ENCODE data around the gene NDUFS7. TPM values are rescaled to one million over a fixed set of nuclear protein-coding genes. Genes with fewer than 3 reads are reported as not detected.

NDUFS7 gene
- polyA plus RNA-seq, 4 donors, result 82.0 to 350 (median 248) TPM

DNA sequence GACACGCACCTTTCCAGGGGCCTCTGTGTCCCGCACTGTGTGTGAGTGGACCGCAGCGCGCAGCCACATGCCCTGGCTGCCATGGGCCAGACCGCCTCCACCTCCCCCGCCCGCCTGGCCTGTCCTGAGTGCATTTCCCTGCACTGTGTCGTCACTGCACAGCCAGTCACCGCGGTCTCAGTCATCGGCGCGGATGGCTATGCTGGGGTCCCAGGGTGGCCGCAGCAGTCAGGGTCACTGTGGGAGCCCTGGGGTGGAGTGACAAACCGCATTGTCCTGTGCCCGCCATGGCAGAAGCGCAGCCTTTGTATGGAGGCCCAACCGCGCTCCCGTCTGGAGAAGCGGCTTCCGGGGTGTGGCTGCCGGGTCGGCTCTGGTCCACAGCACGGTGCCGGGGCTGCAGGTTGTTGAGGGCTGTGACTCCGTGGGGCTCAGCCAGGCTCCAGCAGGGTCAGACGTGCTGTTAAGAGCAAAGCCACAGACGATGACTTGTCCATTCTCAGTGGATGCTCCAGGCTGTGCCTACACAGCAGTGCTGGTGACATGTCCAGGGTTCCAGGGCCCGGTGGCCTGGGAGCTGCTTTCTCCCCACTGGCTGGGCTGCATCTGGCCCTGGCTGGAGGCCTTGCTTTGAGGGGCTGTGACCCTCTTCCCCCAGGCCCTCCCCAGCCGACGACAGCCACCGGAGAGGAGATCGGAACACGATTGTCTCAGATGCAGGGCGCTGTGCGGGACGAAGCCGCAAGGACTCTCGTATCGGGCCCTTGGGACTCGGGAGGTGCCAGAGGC lies 6.3 kb upstream of the NDUFS7 start:
- peaks cover 0 to 3% (median 0%) of the 10 kb centered on the region in 3 donors for H3K4me1 ChIP-seq (ENCODE audit: control insufficient read depth in 3 of 3, insufficient read depth in 2 of 3, low read depth in 1 of 3, low read length in 2 of 3)
- 95 to 98% (median 96%) methylated on average over 39 to 43 of the region's 43 CpGs for WGBS, 3 donors

DNA sequence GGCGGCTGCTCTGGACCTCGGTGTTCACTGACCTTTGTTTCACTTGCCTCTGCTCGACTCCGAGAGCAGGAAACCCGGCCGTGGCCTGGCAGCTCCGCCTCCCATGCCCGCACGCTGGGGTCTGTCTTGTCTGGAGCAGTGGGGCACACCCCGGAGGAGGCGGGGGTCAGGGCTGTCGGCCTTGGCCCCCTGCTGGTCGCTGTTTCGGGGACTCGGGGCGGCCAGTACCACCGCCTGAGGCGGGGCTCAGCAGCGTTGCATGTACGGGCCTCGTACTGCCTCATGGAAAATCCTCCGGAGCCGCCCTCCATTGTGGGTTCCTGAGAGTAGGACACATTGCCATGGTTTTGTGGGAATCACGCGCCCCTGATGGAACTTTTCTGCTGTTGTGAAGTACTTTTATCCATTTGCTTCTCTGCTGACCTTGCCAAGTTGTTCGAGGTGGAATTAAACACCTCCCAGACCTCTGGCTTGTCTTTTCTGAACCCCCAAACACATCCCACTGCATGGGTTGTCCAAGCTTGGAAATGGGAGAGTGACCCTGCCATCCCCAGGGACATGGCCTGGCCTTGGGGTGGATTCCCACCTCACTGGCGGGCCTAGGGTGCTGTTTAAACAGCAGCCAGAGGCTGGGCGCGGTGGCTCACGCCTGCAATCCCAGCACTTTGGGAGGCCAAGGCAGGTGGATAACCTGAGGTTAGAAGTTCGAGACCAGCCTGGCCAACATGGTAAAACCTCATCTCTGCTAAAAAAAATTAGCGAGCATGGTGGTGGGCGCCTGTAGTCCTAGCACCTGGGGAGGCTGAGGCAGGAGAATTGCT lies 5.5 kb upstream of the NDUFS7 start:
- H3K4me1 ChIP-seq (ENCODE audit: control insufficient read depth in 3 of 3, insufficient read depth in 2 of 3, low read depth in 1 of 3, low read length in 2 of 3), result peaks cover 0 to 3% (median 0%) of the 10 kb centered on the region in 3 donors
- no peak overlapping the region for H3K4me3 ChIP-seq (ENCODE audit: low read depth in 1 of 3, low read length in 3 of 3)
- peaks cover 0 to 5% (median 0%) of the 10 kb centered on the region in 3 donors for H3K27me3 ChIP-seq (ENCODE audit: control insufficient read depth in 3 of 3, insufficient read depth in 3 of 3, low read length in 3 of 3)
- no peak for FAIRE-seq
- 84 to 92% (median 85%) methylated on average over 32 to 33 of the region's 33 CpGs for WGBS, 3 donors
- H3K36me3 ChIP-seq (ENCODE audit: control insufficient read depth in 3 of 3, insufficient read depth in 2 of 3, low read depth in 1 of 3, low read length in 3 of 3), result peaks cover 0 to 51% (median 3%) of the 10 kb centered on the region in 3 donors
- H3K27ac ChIP-seq (ENCODE audit: low read depth in 1 of 3, low read length in 2 of 3), result no peak overlapping the region
- H3K9me3 ChIP-seq (ENCODE audit: control insufficient read depth in 2 of 2, insufficient read depth in 1 of 2, low read depth in 1 of 2, low read length in 1 of 2), result no peaks in the 10 kb centered on the region
- no peak for DNase-seq

More for the DNA sequence above, 6.3 kb upstream of the NDUFS7 start:
- no peaks in the 10 kb centered on the region for H3K9me3 ChIP-seq (ENCODE audit: control insufficient read depth in 2 of 2, insufficient read depth in 1 of 2, low read depth in 1 of 2, low read length in 1 of 2)
- DNase-seq (no peak), FAIRE-seq (no peak)
- H3K27ac ChIP-seq (ENCODE audit: low read depth in 1 of 3, low read length in 2 of 3), result no peak overlapping the region
- H3K4me3 ChIP-seq (ENCODE audit: low read depth in 1 of 3, low read length in 3 of 3), result no peak overlapping the region
- peaks cover 0 to 59% (median 4%) of the 10 kb centered on the region in 3 donors for H3K36me3 ChIP-seq (ENCODE audit: control insufficient read depth in 3 of 3, insufficient read depth in 2 of 3, low read depth in 1 of 3, low read length in 3 of 3)
- peaks cover 0 to 5% (median 0%) of the 10 kb centered on the region in 3 donors for H3K27me3 ChIP-seq (ENCODE audit: control insufficient read depth in 3 of 3, insufficient read depth in 3 of 3, low read length in 3 of 3)

GRCh38 chr19:1379126-1379905 lies 4.4 kb upstream of the NDUFS7 start:
- no peaks in the 10 kb centered on the region for H3K9me3 ChIP-seq (ENCODE audit: control insufficient read depth in 2 of 2, insufficient read depth in 1 of 2, low read depth in 1 of 2, low read length in 1 of 2)
- H3K4me1 ChIP-seq (ENCODE audit: control insufficient read depth in 3 of 3, insufficient read depth in 2 of 3, low read depth in 1 of 3, low read length in 2 of 3), result peaks cover 0 to 3% (median 0%) of the 10 kb centered on the region in 3 donors
- H3K27ac ChIP-seq (ENCODE audit: low read depth in 1 of 3, low read length in 2 of 3), result no peak overlapping the region
- no peak overlapping the region for H3K4me3 ChIP-seq (ENCODE audit: low read depth in 1 of 3, low read length in 3 of 3)
- H3K27me3 ChIP-seq (ENCODE audit: control insufficient read depth in 3 of 3, insufficient read depth in 3 of 3, low read length in 3 of 3), result peaks cover 0 to 5% (median 0%) of the 10 kb centered on the region in 3 donors
- no peak for FAIRE-seq
- peaks cover 0 to 40% (median 0%) of the 10 kb centered on the region in 3 donors for H3K36me3 ChIP-seq (ENCODE audit: control insufficient read depth in 3 of 3, insufficient read depth in 2 of 3, low read depth in 1 of 3, low read length in 3 of 3)
- no peak for DNase-seq
- WGBS, 3 donors, result 79% methylated on average over 26 to 27 of the region's 27 CpGs

DNA sequence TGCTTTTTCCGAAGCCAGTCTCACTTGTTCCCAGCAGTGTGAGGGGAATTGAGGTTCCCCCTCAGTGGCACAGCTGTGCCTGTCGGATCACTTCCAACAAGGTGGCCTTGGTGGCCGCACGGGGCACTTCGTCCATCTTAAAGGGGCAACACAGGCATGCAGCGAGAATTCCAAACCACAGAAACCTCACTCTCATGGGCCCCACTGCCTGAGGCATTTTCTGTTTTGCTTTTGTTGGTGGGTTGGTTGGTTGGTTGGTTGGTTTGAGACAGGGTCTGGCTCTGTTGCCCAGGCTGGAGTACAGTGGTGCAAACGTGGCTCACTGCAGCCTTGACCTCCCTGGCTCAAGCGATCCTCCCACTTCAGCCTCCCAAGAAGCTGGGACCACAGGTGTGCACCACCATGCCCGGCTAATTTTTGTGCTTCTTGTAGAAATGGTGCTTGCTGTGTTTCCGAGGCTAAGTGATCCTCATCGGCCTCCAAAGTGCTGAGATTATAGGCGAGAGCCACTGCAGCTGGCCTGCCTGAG lies 3.7 kb upstream of the NDUFS7 start:
- Histone ChIP-seq H3K4me1 (ENCODE audit: control insufficient read depth in 3 of 3, insufficient read depth in 2 of 3, low read depth in 1 of 3, low read length in 2 of 3) (peaks cover 0 to 6% (median 2%) of the 10 kb centered on the region in 3 donors), H3K36me3 (ENCODE audit: control insufficient read depth in 3 of 3, insufficient read depth in 2 of 3, low read depth in 1 of 3, low read length in 3 of 3) (peaks cover 0 to 33% (median 0%) of the 10 kb centered on the region in 3 donors), H3K4me3 (ENCODE audit: low read depth in 1 of 3, low read length in 3 of 3) (no peak overlapping the region), H3K27me3 (ENCODE audit: control insufficient read depth in 3 of 3, insufficient read depth in 3 of 3, low read length in 3 of 3) (peaks cover 0 to 5% (median 0%) of the 10 kb centered on the region in 3 donors), H3K9me3 (ENCODE audit: control insufficient read depth in 2 of 2, insufficient read depth in 1 of 2, low read depth in 1 of 2, low read length in 1 of 2) (no peaks in the 10 kb centered on the region), H3K27ac (ENCODE audit: low read depth in 1 of 3, low read length in 2 of 3) (no peak overlapping the region)
- FAIRE-seq (no peak), DNase-seq (no peak)
- WGBS, 3 donors, result 66 to 75% (median 68%) methylated on average over 12 of the region's 12 CpGs

DNA sequence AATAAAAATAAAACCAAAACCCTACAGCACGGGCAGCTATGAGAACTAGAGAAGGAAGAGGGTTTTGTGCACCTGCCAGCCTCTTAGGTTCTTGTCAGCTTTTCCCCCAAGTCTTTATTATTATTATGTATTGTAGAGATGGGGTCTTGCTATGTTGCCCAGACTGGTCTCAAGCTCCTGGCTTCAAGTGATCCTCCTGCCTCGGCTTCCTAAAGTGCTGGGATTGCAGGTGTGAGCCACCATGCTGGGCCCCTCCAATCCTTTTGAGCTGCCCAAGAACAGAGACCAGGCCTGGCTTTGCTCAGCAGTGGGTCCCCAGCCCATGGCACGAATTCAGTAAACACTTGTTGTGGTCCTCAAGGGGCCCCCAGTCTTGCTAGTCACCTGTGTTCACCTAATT lies 1.5 kb upstream of the NDUFS7 start:
- no peak for FAIRE-seq
- Histone ChIP-seq H3K36me3 (ENCODE audit: control insufficient read depth in 3 of 3, insufficient read depth in 2 of 3, low read depth in 1 of 3, low read length in 3 of 3) (peaks cover 0 to 30% (median 0%) of the 10 kb centered on the region in 3 donors), H3K4me1 (ENCODE audit: control insufficient read depth in 3 of 3, insufficient read depth in 2 of 3, low read depth in 1 of 3, low read length in 2 of 3) (peaks cover 0 to 10% (median 2%) of the 10 kb centered on the region in 3 donors), H3K4me3 (ENCODE audit: low read depth in 1 of 3, low read length in 3 of 3) (no peak overlapping the region), H3K9me3 (ENCODE audit: control insufficient read depth in 2 of 2, insufficient read depth in 1 of 2, low read depth in 1 of 2, low read length in 1 of 2) (no peaks in the 10 kb centered on the region), H3K27ac (ENCODE audit: low read depth in 1 of 3, low read length in 2 of 3) (no peak overlapping the region), H3K27me3 (ENCODE audit: control insufficient read depth in 3 of 3, insufficient read depth in 3 of 3, low read length in 3 of 3) (peaks cover 0 to 5% (median 0%) of the 10 kb centered on the region in 3 donors)
- no peak for DNase-seq
- 68 to 83% (median 80%) methylated on average over 3 of the region's 3 CpGs for WGBS, 3 donors

GRCh38 chr19:1383017-1383311 lies 743 bp upstream of the NDUFS7 start:
- FAIRE-seq (no peak), DNase-seq (no peak)
- Histone ChIP-seq H3K36me3 (ENCODE audit: control insufficient read depth in 3 of 3, insufficient read depth in 2 of 3, low read depth in 1 of 3, low read length in 3 of 3) (peaks cover 0 to 28% (median 0%) of the 10 kb centered on the region in 3 donors), H3K27ac (ENCODE audit: low read depth in 1 of 3, low read length in 2 of 3) (no peak overlapping the region), H3K9me3 (ENCODE audit: control insufficient read depth in 2 of 2, insufficient read depth in 1 of 2, low read depth in 1 of 2, low read length in 1 of 2) (no peaks in the 10 kb centered on the region), H3K27me3 (ENCODE audit: control insufficient read depth in 3 of 3, insufficient read depth in 3 of 3, low read length in 3 of 3) (peaks cover 0 to 5% (median 0%) of the 10 kb centered on the region in 3 donors), H3K4me3 (ENCODE audit: low read depth in 1 of 3, low read length in 3 of 3) (no peak overlapping the region), H3K4me1 (ENCODE audit: control insufficient read depth in 3 of 3, insufficient read depth in 2 of 3, low read depth in 1 of 3, low read length in 2 of 3) (peaks cover 0 to 10% (median 2%) of the 10 kb centered on the region in 3 donors)
- whole genome bisulfite sequencing, 3 donors, result 7 to 15% (median 8%) methylated on average over 9 of the region's 9 CpGs

DNA sequence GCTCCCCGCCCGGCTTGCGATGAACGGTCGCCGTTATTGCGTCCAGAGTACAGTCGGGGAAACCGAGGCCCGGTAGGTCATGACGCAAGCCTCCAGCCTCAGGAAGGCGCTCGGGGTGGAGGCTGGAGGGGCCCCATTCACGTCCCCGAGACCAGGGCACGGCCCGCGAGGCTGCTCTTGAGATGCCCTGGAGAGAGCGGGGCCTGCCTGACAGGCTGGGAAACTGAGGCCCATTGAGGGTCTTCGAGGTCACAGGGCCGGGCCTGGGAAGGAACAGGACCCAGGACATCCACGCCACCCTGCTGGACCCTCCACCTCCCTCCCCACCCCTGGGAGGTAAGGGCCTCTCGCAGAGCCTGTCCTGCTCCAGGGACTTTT lies 367 bp downstream of the NDUFS7 start:
- FAIRE-seq (no peak), DNase-seq (no peak)
- H3K4me1 ChIP-seq (ENCODE audit: control insufficient read depth in 3 of 3, insufficient read depth in 2 of 3, low read depth in 1 of 3, low read length in 2 of 3), result peaks cover 0 to 10% (median 2%) of the 10 kb centered on the region in 3 donors
- H3K36me3 ChIP-seq (ENCODE audit: control insufficient read depth in 3 of 3, insufficient read depth in 2 of 3, low read depth in 1 of 3, low read length in 3 of 3), result peaks cover 0 to 30% (median 1%) of the 10 kb centered on the region in 3 donors
- H3K27me3 ChIP-seq (ENCODE audit: control insufficient read depth in 3 of 3, insufficient read depth in 3 of 3, low read length in 3 of 3), result peaks cover 0 to 5% (median 0%) of the 10 kb centered on the region in 3 donors
- H3K4me3 ChIP-seq (ENCODE audit: low read depth in 1 of 3, low read length in 3 of 3), result peak overlapping the region; percentile 80 to 94 (median 86)
- WGBS, 3 donors, result 0 to 2% (median 1%) methylated on average over 20 to 23 of the region's 23 CpGs
- no peaks in the 10 kb centered on the region for H3K9me3 ChIP-seq (ENCODE audit: control insufficient read depth in 2 of 2, insufficient read depth in 1 of 2, low read depth in 1 of 2, low read length in 1 of 2)
- peak overlapping the region; percentile 89 to 98 (median 90) for H3K27ac ChIP-seq (ENCODE audit: low read depth in 1 of 3, low read length in 2 of 3)

All from small intestine (tissue), 7 donors.